ENCODE data around the gene GDF7.

Gene GDF7

DNA sequence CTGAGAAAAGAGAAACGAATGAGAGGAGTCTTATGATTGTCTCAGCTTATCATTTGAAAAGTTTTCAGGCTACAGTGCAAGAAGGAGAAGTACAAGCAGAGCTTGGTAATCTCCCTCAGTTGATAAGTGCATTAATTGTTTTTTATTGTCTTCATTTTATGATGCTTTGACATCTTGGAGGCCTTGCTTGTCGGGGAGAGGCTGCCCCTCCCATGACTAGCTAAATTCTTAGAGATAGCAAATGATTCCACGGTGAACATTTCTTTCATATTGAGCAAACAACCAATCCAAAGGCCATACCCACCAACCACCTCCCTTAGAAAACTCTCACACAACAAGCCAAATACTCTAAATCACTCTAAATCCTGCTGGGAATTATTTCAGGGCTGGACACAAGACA lies 39.8 kb downstream of the GDF7 start:
- TF ChIP-seq, protein P1, sequence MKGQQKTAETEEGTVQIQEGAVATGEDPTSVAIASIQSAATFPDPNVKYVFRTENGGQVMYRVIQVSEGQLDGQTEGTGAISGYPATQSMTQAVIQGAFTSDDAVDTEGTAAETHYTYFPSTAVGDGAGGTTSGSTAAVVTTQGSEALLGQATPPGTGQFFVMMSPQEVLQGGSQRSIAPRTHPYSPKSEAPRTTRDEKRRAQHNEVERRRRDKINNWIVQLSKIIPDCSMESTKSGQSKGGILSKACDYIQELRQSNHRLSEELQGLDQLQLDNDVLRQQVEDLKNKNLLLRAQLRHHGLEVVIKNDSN (IDR thresholded peaks at IDR 0.05) = no peak
- TF ChIP-seq NFIC (IDR thresholded peaks at IDR 0.05) (no peak), EP300 (IDR thresholded peaks at IDR 0.05; ENCODE audit: borderline replicate concordance) (no peak)
- TF ChIP-seq, protein P2, sequence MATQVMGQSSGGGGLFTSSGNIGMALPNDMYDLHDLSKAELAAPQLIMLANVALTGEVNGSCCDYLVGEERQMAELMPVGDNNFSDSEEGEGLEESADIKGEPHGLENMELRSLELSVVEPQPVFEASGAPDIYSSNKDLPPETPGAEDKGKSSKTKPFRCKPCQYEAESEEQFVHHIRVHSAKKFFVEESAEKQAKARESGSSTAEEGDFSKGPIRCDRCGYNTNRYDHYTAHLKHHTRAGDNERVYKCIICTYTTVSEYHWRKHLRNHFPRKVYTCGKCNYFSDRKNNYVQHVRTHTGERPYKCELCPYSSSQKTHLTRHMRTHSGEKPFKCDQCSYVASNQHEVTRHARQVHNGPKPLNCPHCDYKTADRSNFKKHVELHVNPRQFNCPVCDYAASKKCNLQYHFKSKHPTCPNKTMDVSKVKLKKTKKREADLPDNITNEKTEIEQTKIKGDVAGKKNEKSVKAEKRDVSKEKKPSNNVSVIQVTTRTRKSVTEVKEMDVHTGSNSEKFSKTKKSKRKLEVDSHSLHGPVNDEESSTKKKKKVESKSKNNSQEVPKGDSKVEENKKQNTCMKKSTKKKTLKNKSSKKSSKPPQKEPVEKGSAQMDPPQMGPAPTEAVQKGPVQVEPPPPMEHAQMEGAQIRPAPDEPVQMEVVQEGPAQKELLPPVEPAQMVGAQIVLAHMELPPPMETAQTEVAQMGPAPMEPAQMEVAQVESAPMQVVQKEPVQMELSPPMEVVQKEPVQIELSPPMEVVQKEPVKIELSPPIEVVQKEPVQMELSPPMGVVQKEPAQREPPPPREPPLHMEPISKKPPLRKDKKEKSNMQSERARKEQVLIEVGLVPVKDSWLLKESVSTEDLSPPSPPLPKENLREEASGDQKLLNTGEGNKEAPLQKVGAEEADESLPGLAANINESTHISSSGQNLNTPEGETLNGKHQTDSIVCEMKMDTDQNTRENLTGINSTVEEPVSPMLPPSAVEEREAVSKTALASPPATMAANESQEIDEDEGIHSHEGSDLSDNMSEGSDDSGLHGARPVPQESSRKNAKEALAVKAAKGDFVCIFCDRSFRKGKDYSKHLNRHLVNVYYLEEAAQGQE (IDR thresholded peaks at IDR 0.05; ENCODE audit: low read depth) = no peak

DNA sequence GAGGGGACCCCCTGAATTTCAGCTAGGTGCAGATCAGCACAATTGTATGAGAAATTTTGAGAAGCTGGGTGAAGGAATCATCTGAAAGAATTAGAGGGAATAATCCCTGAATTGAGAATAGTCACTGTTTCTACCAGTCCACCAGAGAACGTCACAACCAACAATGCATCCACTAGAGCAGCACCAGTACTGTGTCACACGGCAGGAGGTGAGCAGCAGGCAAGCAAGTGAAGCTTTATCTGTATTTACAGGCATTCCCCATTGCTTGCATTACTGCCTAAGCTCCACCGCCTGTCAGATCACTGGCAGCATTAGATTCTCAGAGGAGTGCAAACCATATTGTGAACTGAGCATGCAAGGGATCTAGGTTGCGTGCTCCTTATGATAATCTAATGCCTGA lies 40.7 kb downstream of the GDF7 start:
- TF ChIP-seq NFIC (IDR thresholded peaks at IDR 0.05) (no peak), CEBPB (IDR thresholded peaks at IDR 0.05) (no peak), EGR1 (IDR thresholded peaks at IDR 0.05) (no peak)
- TF ChIP-seq, protein P2 (IDR thresholded peaks at IDR 0.05; ENCODE audit: low read depth) = no peak

DNA sequence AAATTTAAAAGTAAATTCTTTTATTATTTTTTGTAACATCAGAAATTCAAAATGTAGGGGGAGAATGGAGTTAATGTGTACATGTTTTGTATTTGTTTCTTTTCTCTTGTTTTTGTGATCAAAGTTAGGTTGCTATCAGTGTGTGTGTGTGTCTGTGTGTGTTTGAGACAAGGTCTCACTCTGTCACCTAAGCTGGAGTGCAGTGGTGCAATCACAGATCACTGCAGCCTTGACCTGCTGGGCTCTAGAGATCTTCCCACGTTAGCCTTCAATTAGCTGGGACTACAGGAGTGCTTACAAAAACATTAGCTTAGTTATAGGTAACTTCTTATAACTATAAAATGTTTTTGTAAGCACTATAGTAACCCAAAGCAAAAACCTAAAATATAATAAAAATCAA lies 50.7 kb downstream of the GDF7 start:
- TF ChIP-seq CREB1 (IDR thresholded peaks at IDR 0.05; ENCODE audit: low read depth) = no peak
- TF ChIP-seq YY1 (IDR thresholded peaks at IDR 0.05; ENCODE audit: low read depth) = no peak
- TF ChIP-seq EGR1 (IDR thresholded peaks at IDR 0.05) = no peak
- TF ChIP-seq CEBPB (IDR thresholded peaks at IDR 0.05) = no peak
- TF ChIP-seq, protein P1 (IDR thresholded peaks at IDR 0.05) = no peak
- no peak for TF ChIP-seq EP300 (IDR thresholded peaks at IDR 0.05; ENCODE audit: borderline replicate concordance)
- TF ChIP-seq, protein P3, sequence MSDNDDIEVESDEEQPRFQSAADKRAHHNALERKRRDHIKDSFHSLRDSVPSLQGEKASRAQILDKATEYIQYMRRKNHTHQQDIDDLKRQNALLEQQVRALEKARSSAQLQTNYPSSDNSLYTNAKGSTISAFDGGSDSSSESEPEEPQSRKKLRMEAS (IDR thresholded peaks at IDR 0.05) = no peak
- TF ChIP-seq, protein P2 (IDR thresholded peaks at IDR 0.05; ENCODE audit: low read depth) = no peak
- TF ChIP-seq TCF12 (IDR thresholded peaks at IDR 0.05; ENCODE audit: low read depth) = no peak
- no peak for TF ChIP-seq RAD21 (IDR thresholded peaks at IDR 0.05; ENCODE audit: low read depth)
- TF ChIP-seq ZBTB7A (IDR thresholded peaks at IDR 0.05; ENCODE audit: low read depth) = no peak
- no peak for TF ChIP-seq FOXM1 (IDR thresholded peaks at IDR 0.05; ENCODE audit: borderline replicate concordance, low read depth)
- no peak for TF ChIP-seq TEAD4 (IDR thresholded peaks at IDR 0.05)
- TF ChIP-seq NFIC (IDR thresholded peaks at IDR 0.05) = no peak
- no peak for TF ChIP-seq TAF1 (IDR thresholded peaks at IDR 0.05; ENCODE audit: low read depth)

DNA sequence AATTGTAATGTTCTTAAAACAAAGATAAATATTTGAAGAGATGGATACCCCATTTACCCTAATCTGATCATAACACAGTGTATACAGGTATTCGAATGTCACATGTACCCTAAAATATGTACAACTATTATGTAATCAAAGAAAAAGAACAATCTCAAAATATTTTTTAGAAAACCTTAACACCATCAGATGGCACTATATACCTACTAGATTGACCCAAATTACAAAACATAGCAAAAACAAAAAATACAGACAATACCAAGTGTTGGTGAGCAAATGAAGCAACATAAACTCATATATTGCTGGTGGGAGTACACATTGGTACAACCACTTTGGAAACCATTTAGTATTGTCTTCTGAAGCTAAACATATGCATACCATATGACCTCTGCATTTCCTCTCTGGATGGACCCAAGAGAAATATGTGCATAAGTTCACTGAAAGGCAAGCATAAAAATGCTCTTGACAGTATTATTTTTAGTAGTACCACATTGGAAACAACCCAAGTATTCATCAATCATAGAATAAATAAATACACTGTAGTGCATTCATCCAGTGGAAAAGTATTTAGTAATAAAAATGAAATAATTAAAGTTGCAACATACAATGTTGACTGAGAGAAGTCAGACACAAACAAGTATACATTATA lies 55.8 kb downstream of the GDF7 start:
- no peak for TF ChIP-seq CEBPB (IDR thresholded peaks at IDR 0.05)
- TF ChIP-seq, protein P2 (IDR thresholded peaks at IDR 0.05; ENCODE audit: low read depth) = no peak
- TF ChIP-seq, protein P1 (IDR thresholded peaks at IDR 0.05) = no peak
- no peak for TF ChIP-seq NFIC (IDR thresholded peaks at IDR 0.05)
- TF ChIP-seq RAD21 (IDR thresholded peaks at IDR 0.05; ENCODE audit: low read depth) = no peak
- no peak for TF ChIP-seq ZBTB7A (IDR thresholded peaks at IDR 0.05; ENCODE audit: low read depth)
- no peak for TF ChIP-seq TAF1 (IDR thresholded peaks at IDR 0.05; ENCODE audit: low read depth)
- no peak for TF ChIP-seq YY1 (IDR thresholded peaks at IDR 0.05; ENCODE audit: low read depth)
- TF ChIP-seq, protein P3 (IDR thresholded peaks at IDR 0.05) = no peak

All from Ishikawa (cell line).